Osteocyte (in vitro differentiated cells): ENCODE results near the gene HCFC1. TPM values are rescaled to one million over a fixed set of nuclear protein-coding genes. Genes with fewer than 3 reads are reported as not detected.

Source experiments
- DNase-seq: peaks from one replicate; pipeline ENCODE4 v3.0.0; 2021; ENCODE audit warnings: mixed read lengths; ENCODE audit not compliant: unreplicated experiment; ENCODE audit errors: extremely low spot score
- H3K27ac Mint-ChIP-seq: one replicate; pipeline ENCODE4 v1.8.0; 2021; ENCODE audit warnings: mild to moderate bottlenecking, mixed read lengths; ENCODE audit not compliant: unreplicated experiment
- H3K27me3 Mint-ChIP-seq: one replicate; pipeline ENCODE4 v1.8.0; 2021; ENCODE audit warnings: mixed read lengths; ENCODE audit not compliant: unreplicated experiment
- H3K36me3 Mint-ChIP-seq: one replicate; pipeline ENCODE4 v1.8.0; 2021; ENCODE audit warnings: mixed read lengths; ENCODE audit not compliant: unreplicated experiment
- H3K4me1 Mint-ChIP-seq: one replicate; pipeline ENCODE4 v1.8.0; 2021; ENCODE audit warnings: mixed read lengths; ENCODE audit not compliant: unreplicated experiment
- H3K4me3 Mint-ChIP-seq: one replicate; pipeline ENCODE4 v1.8.0; 2021; ENCODE audit warnings: mild to moderate bottlenecking, moderate library complexity, mixed read lengths; ENCODE audit not compliant: unreplicated experiment
- H3K9me3 Mint-ChIP-seq: one replicate; pipeline ENCODE4 v1.8.0; 2021; ENCODE audit warnings: mixed read lengths; ENCODE audit not compliant: unreplicated experiment
- total RNA-seq: library from RNA; stranded (reverse); gene quantifications from 2 replicates; pipeline ENCODE4 v1.2.1, GENCODE V29; 2021
- TF ChIP-seq, protein P1 (sequence below): fragments of 200-600 bp; sonication (generic); IDR thresholded peaks from 2 replicates; pipeline ENCODE4 v1.5.0; 2021; ENCODE audit warnings: antibody characterized with exemption, mild to moderate bottlenecking, moderate library complexity

The HCFC1 gene
- total RNA-seq, 1 donor from 2014 or later, result 74.8 TPM

DNA sequence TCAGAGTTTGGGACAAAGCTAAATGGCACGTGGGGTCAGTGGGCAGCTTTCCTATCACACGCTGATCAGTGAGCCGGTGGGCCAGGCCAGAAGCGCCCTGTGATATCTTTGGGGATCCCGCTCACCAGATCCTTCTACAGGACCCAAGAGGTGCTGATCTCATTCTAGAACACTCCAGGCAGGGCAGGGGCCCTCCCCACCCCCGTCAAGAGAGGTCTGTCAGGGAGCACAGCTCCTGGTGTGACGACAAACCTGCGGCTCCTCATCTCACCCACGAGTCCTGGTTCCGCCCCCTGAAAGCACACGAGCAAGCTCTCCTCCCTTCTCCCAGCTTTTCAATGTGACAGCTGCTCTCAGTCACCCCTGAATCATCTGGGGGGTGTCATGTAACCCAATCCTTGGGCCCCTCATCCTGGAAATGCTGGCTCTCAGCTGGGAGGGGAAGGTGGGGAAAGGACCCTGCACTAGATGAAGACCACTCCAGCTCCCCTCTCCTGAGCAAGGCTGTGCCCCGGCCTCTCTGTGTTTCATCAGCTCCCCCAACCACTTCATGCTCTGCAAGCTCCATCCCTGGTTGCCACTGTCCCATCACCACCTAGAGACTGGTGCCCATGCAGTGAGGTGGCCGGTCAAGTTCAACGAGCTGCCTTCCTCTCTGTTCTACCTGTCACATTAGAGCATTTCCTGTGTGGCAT lies 4.6 kb downstream of the HCFC1 start:
- TF ChIP-seq, protein P1, sequence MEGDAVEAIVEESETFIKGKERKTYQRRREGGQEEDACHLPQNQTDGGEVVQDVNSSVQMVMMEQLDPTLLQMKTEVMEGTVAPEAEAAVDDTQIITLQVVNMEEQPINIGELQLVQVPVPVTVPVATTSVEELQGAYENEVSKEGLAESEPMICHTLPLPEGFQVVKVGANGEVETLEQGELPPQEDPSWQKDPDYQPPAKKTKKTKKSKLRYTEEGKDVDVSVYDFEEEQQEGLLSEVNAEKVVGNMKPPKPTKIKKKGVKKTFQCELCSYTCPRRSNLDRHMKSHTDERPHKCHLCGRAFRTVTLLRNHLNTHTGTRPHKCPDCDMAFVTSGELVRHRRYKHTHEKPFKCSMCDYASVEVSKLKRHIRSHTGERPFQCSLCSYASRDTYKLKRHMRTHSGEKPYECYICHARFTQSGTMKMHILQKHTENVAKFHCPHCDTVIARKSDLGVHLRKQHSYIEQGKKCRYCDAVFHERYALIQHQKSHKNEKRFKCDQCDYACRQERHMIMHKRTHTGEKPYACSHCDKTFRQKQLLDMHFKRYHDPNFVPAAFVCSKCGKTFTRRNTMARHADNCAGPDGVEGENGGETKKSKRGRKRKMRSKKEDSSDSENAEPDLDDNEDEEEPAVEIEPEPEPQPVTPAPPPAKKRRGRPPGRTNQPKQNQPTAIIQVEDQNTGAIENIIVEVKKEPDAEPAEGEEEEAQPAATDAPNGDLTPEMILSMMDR, result no peak
- H3K27me3 Mint-ChIP-seq, result no peaks in the 10 kb centered on the region
- H3K4me1 Mint-ChIP-seq, result peaks cover 38% of the 10 kb centered on the region
- no peaks in the 10 kb centered on the region for H3K9me3 Mint-ChIP-seq
- peaks cover 1% of the 10 kb centered on the region for H3K36me3 Mint-ChIP-seq
- H3K4me3 Mint-ChIP-seq, result no peak overlapping the region
- H3K27ac Mint-ChIP-seq, result peak overlapping the region; percentile 95
- no peak for DNase-seq

DNA sequence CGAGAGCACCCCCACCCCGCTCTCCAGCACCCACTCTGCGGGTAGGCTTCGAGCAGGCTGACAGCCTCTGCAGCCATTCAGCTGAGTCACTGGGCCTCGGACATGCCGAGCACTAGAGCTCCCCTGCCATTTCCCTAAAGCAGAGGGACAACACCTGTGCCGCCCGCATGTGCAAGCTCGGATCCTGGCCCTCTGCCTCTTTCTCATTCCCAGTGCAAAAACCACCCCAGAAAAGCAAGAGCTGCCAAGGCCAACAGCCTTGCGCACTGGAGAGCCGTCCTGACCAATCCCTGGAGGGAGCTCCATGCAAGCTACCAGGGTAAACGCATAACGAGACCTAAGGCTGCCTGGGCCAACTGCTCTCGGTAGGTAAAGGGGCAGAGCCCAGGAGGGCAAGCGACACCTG lies 5.3 kb downstream of the HCFC1 start:
- peaks cover 38% of the 10 kb centered on the region for H3K4me1 Mint-ChIP-seq
- H3K9me3 Mint-ChIP-seq, result no peaks in the 10 kb centered on the region
- no peak for DNase-seq
- TF ChIP-seq, protein P1, result no peak
- H3K27ac Mint-ChIP-seq, result no peak overlapping the region
- peaks cover 2% of the 10 kb centered on the region for H3K36me3 Mint-ChIP-seq
- no peaks in the 10 kb centered on the region for H3K27me3 Mint-ChIP-seq
- no peak overlapping the region for H3K4me3 Mint-ChIP-seq

DNA sequence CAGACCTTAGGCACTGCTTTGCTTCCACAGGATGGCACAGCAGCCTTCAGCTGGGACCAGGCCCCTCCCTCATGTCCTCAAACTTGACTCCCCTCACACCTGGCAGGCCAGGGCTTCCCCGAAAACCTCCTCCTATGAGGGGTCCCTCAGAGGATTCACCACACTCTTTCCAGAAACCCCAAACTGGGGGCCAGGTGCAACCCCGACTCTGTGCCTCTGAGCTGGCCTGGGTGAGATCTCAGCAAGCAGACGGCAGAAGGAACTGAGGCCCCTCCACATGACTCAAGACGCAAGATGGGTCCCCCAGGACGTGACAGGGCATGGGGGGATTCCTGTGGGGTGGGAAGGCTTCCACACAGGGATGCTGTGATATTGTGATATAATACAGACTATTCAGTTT lies 6.2 kb downstream of the HCFC1 start:
- Mint-ChIP-seq H3K36me3 (peaks cover 10% of the 10 kb centered on the region), H3K4me1 (peaks cover 38% of the 10 kb centered on the region)

DNA sequence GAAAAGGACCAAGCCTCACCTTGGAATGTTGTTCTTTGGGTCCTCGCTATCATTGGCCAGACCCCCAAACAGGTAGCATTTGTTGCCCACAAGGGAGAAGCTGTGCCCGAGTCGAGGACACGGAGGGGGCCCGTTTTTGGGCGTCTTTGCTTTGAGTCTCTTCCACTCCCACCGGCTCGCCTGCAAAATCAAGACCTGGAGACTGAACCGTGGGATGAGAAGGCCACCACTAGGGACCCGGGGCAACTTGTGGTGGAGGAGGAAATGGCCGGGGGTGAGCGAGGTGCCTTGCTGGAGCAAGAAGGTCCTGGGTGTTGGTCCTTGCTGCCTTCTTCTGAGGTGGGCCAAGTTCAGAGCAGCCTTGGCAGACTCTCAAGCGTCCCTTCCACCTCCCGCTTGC lies 7.5 kb downstream of the HCFC1 start:
- no peaks in the 10 kb centered on the region for H3K9me3 Mint-ChIP-seq
- peaks cover 16% of the 10 kb centered on the region for H3K36me3 Mint-ChIP-seq
- no peaks in the 10 kb centered on the region for H3K27me3 Mint-ChIP-seq
- H3K4me3 Mint-ChIP-seq, result no peak overlapping the region
- TF ChIP-seq, protein P1, result no peak
- H3K4me1 Mint-ChIP-seq, result peaks cover 31% of the 10 kb centered on the region
- H3K27ac Mint-ChIP-seq, result no peak overlapping the region
- no peak for DNase-seq

More for the DNA sequence above, 6.2 kb downstream of the HCFC1 start:
- Mint-ChIP-seq H3K9me3 (no peaks in the 10 kb centered on the region), H3K4me3 (no peak overlapping the region), H3K27ac (peak overlapping the region; percentile 31), H3K27me3 (no peaks in the 10 kb centered on the region)
- no peak for DNase-seq
- TF ChIP-seq, protein P1, result no peak

DNA sequence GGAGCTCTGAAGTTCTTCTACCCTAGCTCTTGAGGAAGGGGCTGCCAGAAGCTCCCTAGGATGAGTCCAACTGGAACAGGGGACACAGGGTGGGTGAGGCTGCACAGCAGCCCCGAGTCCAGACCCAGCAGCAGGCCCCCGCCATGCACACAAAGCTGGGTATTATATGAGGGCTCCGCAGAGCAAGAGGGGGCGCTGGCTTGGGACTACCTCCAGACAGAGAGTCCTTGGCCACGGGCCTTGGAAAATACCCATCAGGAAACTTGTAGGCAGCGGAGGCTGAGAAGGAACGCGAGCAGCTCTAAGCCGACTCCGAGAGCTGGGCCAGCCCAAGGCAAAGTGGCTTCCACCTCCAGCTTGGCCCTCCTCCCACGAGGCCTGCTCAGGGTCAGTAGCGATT lies 8.1 kb downstream of the HCFC1 start:
- Mint-ChIP-seq H3K4me1 (peaks cover 25% of the 10 kb centered on the region), H3K4me3 (no peak overlapping the region), H3K9me3 (no peaks in the 10 kb centered on the region), H3K27me3 (no peaks in the 10 kb centered on the region), H3K27ac (no peak overlapping the region), H3K36me3 (peaks cover 16% of the 10 kb centered on the region)
- TF ChIP-seq, protein P1, result no peak
- no peak for DNase-seq
